Smooth muscle cell (in vitro differentiated cells): ENCODE data around the gene FOXJ1. TPM values are rescaled to one million over a fixed set of nuclear protein-coding genes. Genes with fewer than 3 reads are reported as not detected.

Source experiments
- DNase-seq: peaks from one replicate; lab custom pipeline; 2025; ENCODE audit not compliant: unreplicated experiment; lab: John Stamatoyannopoulos, UW
- H2AFZ ChIP-seq: fragments of 200-600 bp; sonication (generic); 2 replicates; pipeline ENCODE4 v1.6.0; 2016; ENCODE audit warnings: antibody characterized with exemption, low read depth, mild to moderate bottlenecking
- H3F3A ChIP-seq: fragments of 200-600 bp; sonication (generic); 2 replicates; pipeline ENCODE4 v1.6.0; 2017; ENCODE audit warnings: antibody characterized with exemption, low read depth
- H3K27ac ChIP-seq: fragments of 200-600 bp; sonication (generic); 2 replicates; pipeline ENCODE4 v1.5.1; 2016; ENCODE audit warnings: low read depth, mild to moderate bottlenecking
- H3K27me3 ChIP-seq: fragments of 200-600 bp; sonication (generic); 2 replicates; pipeline ENCODE4 v1.6.1; 2016; ENCODE audit warnings: low read depth, mild to moderate bottlenecking
- H3K36me3 ChIP-seq: fragments of 200-600 bp; sonication (generic); 2 replicates; pipeline ENCODE4 v1.5.1; 2016; ENCODE audit warnings: low read depth
- H3K4me1 ChIP-seq: fragments of 200-600 bp; sonication (generic); 2 replicates; pipeline ENCODE4 v1.5.1; 2016; ENCODE audit warnings: low read depth
- H3K4me2 ChIP-seq: fragments of 200-600 bp; sonication (generic); 2 replicates; pipeline ENCODE4 v1.6.0; 2016; ENCODE audit warnings: mild to moderate bottlenecking
- H3K4me3 ChIP-seq: fragments of 200-600 bp; sonication (generic); 2 replicates; pipeline ENCODE4 v1.5.1; 2016; ENCODE audit warnings: mild to moderate bottlenecking
- H3K79me2 ChIP-seq: fragments of 200-600 bp; sonication (generic); 2 replicates; pipeline ENCODE4 v1.6.0; 2016; ENCODE audit warnings: low read depth, mild to moderate bottlenecking
- H3K9ac ChIP-seq: fragments of 200-600 bp; sonication (generic); 2 replicates; pipeline ENCODE4 v1.6.0; 2016; ENCODE audit warnings: low read depth
- H3K9me3 ChIP-seq: fragments of 200-600 bp; sonication (generic); replicated peaks from 2 replicates; pipeline ENCODE4 v1.5.1; 2016; ENCODE audit warnings: low read depth
- H4K20me1 ChIP-seq: fragments of 200-600 bp; sonication (generic); 2 replicates; pipeline ENCODE4 v1.6.0; 2016; ENCODE audit warnings: low read depth
- CTCF ChIP-seq: fragments of 200-600 bp; sonication (generic); IDR thresholded peaks from 2 replicates; pipeline ENCODE4 v1.5.1; 2017; ENCODE audit warnings: borderline replicate concordance, mild to moderate bottlenecking, antibody characterized with exemption; ENCODE audit not compliant: insufficient read depth, poor library complexity, severe bottlenecking
- WGBS: methylation state at CpG from one replicate; pipeline ENCODE4 v1.1.7; 2016; ENCODE audit warnings: low lambda C conversion rate; 5-methylcytosine and 5-hydroxymethylcytosine counted together
- polyA plus RNA-seq: library from polyadenylated mRNA; unstranded; fragments of >200 nt; fragmentation: Nextera tagmentation; extraction: Ambion mirVana; gene quantifications from 2 replicates; pipeline ENCODE4 v1.2.1, GENCODE V29; 2016
- total RNA-seq: library from RNA; depleted of rRNA; stranded (reverse); fragments of >200 nt; gene quantifications from 2 replicates; pipeline ENCODE4 v1.2.3, GENCODE V29; 2014

FOXJ1 gene
- total and polyA plus RNA-seq, 2 experiments from 2014 or later, result not detected

GRCh38 chr17:76089680-76090516, 51.1 kb downstream of the FOXJ1 start:
- DNase-seq, result no peak
- no peak overlapping the region for H3K4me3 ChIP-seq
- no peaks in the 10 kb centered on the region for H3K36me3 ChIP-seq

GRCh38 chr17:76088868-76089576, 52.0 kb downstream of the FOXJ1 start:
- Histone ChIP-seq H2AFZ (no peak overlapping the region), H3K36me3 (no peaks in the 10 kb centered on the region), H3K4me3 (no peak overlapping the region), H3K4me1 (no peaks in the 10 kb centered on the region), H3F3A (peaks cover under 1% of the 10 kb centered on the region), H3K4me2 (no peak overlapping the region), H3K27me3 (no peaks in the 10 kb centered on the region), H3K79me2 (no peaks in the 10 kb centered on the region), H3K27ac (no peak overlapping the region), H3K9ac (no peak overlapping the region), H3K9me3 (no peaks in the 10 kb centered on the region), H4K20me1 (peaks cover 62% of the 10 kb centered on the region)
- DNase-seq, result no peak
- WGBS, result 96% methylated on average over 25 of the region's 25 CpGs
- no peak for TF ChIP-seq CTCF

More at GRCh38 chr17:76089680-76090516, 51.1 kb downstream of the FOXJ1 start:
- no peak overlapping the region for H2AFZ ChIP-seq
- H3K9me3 ChIP-seq, result no peaks in the 10 kb centered on the region
- no peaks in the 10 kb centered on the region for H3K79me2 ChIP-seq
- H3K4me1 ChIP-seq, result no peaks in the 10 kb centered on the region
- H3K4me2 ChIP-seq, result no peak overlapping the region
- no peak overlapping the region for H3K9ac ChIP-seq
- peaks cover 5% of the 10 kb centered on the region for H3F3A ChIP-seq
- 93% methylated on average over 32 of the region's 32 CpGs for WGBS
- peaks cover 71% of the 10 kb centered on the region for H4K20me1 ChIP-seq
- no peaks in the 10 kb centered on the region for H3K27me3 ChIP-seq
- H3K27ac ChIP-seq, result no peak overlapping the region
- no peak for TF ChIP-seq CTCF

GRCh38 chr17:76088041-76088867, 52.8 kb downstream of the FOXJ1 start:
- H3K4me3 ChIP-seq, result no peak overlapping the region
- H3K9ac ChIP-seq, result no peak overlapping the region
- no peaks in the 10 kb centered on the region for H3K27me3 ChIP-seq
- H3K4me2 ChIP-seq, result no peak overlapping the region
- WGBS, result 91% methylated on average over 21 of the region's 25 CpGs
- H2AFZ ChIP-seq, result no peak overlapping the region
- no peak for DNase-seq
- H3K79me2 ChIP-seq, result no peaks in the 10 kb centered on the region
- H3K36me3 ChIP-seq, result no peaks in the 10 kb centered on the region
- no peaks in the 10 kb centered on the region for H3F3A ChIP-seq
- no peak overlapping the region for H3K27ac ChIP-seq
- H3K9me3 ChIP-seq, result no peaks in the 10 kb centered on the region
- H4K20me1 ChIP-seq, result peaks cover 55% of the 10 kb centered on the region
- no peaks in the 10 kb centered on the region for H3K4me1 ChIP-seq
- TF ChIP-seq CTCF, result no peak
